HG03139 (cell line): Measurements from ENCODE around the gene DGKA.
A peak's percentile ranks its signal among the peaks of the same experiment; 100 is the strongest.
"Not testable (repeated sequence)": the region's sequence is repeated elsewhere in the genome, so short reads cannot be mapped to it uniquely, and the experiment has no call there.

ENCODE experiments used
- ATAC-seq: cut with Tn5 transposase; IDR thresholded peaks from one replicate; pipeline ENCODE4 v1.9.1; 2021; ENCODE audit not compliant: unreplicated experiment

DGKA gene

GRCh38 chr12:55996715-55997534 lies 66.0 kb downstream of the DGKA start, which contains the start of gene SUOX:
Gene SUOX (plus strand): TSS chr12:55997276. CDS start chr12:56002222, 4,946 bp downstream.
- ATAC-seq: peak; percentile 95

- no peak for ATAC-seq
Measured at GRCh38 chr12:55997535-55997859, 66.5 kb downstream of the DGKA start.

DNA sequence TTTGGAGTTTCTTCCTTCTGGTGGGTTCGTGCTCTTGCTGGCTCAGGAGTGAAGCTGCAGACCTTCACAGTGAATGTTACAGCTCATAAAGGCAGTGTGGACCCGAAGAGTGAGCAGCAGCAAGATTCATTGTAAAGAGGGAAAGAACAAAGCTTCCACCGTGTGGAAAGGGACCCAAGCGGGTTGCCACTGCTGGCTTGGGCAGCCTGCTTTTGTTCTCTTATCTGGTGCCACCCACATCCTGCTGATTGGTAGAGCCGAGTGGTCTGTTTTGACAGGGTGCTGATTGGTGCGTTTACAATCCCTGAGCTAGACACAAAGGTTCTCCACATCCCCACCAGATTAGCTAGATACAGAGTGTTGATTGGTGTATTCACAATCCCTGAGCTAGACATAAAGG lies 68.6 kb downstream of the DGKA start:
- not testable (repeated sequence) for ATAC-seq

GRCh38 chr12:55999999-56000540 lies 69.1 kb downstream of the DGKA start:
- ATAC-seq: not testable (repeated sequence)

DNA sequence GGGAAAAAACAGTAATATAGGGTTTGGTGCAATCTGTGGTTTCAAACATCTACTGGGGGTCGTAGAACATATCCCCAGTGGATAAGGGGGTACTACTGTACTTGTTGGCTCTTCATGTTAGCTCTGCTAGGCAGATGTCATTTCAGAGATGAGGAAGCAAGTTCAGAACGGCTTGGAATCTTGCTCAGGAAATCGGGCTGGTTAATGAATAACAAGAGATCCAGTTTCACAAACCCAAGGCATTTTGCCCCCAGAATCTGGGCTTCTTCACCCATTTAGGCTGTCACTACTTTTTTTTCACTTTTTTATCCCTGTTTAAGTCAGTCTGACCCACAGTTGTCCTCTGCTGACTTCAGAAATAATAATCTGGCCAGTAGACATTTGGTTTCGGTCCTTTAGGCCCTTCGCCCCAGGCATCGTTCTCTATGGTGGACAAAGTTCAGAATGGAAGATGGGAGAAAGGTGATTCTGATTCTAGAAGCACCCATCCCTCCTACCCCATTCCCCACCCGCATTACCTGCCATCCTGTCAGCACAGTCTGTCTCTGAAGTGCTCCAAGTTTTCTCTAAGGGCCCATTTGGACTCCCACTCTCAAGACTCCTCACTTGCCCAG lies 70.6 kb downstream of the DGKA start:
- no peak for ATAC-seq

GRCh38 chr12:56003376-56003775 lies 72.4 kb downstream of the DGKA start:
- not testable (repeated sequence) for ATAC-seq
